Endothelial cell of hepatic sinusoid (primary cell): ENCODE measurements around the gene DNAJC11.
"Not testable (repeated sequence)": the region's sequence is repeated elsewhere in the genome, so short reads cannot be mapped to it uniquely, and the experiment has no call there.

Experiments used
- in situ Hi-C: cut with HindIII; loops from 2 replicates; pipeline ENCODE4 v1.10.0; 2017; ENCODE audit warnings: low sequenced_read_pairs

DNAJC11 gene

GRCh38 chr1:6658359-6659060, 43.1 kb downstream of the DNAJC11 start:
- in situ Hi-C loops, result no loop called here

DNA sequence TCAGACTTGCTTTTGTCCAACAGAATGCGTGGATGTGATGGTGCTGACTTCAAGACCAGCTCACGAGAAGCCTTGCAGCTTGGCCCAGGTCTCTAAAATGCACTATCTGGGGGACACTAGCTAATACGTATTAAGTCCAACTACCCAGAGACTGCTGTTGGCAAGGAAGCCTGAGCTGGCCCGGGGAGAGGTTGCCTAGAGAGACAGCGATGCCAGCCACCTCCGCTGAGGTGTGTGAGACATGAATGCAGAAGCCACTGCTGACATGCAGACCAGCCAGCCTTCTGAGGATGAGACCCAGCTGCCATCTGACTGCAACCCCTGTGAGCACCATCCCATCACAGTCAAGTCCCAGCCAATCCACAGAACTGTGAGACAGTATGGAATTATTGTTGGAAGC, 44.5 kb downstream of the DNAJC11 start:
- in situ Hi-C loops, result no loop called here

GRCh38 chr1:6653436-6654290, 48.0 kb downstream of the DNAJC11 start:
- in situ Hi-C loops, result no loop called here

DNA sequence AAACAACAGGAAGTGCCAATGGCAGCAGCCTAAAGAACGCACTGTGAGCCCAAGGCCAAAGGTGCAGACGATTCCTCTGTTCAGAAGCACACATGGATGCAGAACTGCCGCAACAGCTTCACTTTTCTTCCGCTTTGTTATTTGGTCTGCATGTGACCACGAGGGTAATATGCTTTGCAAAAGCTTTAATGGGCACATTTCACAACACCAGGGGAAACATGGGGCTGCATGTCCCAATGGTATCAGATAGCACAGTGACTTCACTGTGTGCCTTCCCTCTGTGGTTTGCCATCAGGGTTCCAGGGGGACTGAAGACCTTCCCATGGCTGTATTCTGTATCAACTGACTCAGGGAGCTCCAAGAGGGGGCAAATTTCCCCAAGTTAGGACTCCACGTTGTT, 48.6 kb downstream of the DNAJC11 start:
- in situ Hi-C loops, result no loop called here

DNA sequence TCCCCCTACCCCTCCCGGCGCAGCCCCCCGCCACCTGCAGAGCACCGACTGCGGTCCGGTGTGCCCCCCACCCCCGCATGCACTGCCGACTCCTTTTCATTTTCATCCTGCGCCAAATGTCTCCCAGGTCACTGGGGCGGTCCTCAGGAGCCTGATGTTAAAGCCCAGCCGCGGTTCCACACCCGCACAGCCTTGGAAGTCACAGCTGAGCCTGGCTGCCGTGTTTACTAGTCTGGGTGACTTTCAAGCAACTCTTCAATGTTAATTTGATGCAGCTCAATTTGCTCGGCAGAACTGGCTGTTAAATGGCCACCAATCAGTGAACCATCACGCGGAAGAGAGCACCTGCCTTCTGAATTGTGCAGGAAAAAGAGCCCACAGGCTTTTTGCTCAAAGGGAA, 49.7 kb downstream of the DNAJC11 start:
- in situ Hi-C loops, result no loop called here

DNA sequence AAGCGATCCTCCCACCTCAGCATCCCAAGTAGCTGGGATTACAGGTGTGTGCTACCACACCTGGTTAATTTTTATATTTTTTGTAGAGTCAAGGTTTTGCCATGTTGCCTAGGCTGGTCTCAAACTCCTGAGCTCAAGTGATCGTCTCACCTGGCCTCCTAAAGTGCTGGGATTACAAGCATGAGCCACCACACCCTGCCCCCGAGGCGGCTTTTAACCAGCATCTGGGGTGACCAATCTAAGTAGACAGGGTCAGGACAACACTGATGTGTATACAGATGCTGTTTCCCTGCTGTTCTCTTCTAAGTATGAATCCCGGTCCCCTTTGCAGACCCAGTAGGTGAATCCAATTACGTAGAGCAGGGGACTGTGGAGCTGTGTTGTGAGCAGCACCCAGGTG, 53.1 kb downstream of the DNAJC11 start:
- in situ Hi-C loops, result no loop called here

DNA sequence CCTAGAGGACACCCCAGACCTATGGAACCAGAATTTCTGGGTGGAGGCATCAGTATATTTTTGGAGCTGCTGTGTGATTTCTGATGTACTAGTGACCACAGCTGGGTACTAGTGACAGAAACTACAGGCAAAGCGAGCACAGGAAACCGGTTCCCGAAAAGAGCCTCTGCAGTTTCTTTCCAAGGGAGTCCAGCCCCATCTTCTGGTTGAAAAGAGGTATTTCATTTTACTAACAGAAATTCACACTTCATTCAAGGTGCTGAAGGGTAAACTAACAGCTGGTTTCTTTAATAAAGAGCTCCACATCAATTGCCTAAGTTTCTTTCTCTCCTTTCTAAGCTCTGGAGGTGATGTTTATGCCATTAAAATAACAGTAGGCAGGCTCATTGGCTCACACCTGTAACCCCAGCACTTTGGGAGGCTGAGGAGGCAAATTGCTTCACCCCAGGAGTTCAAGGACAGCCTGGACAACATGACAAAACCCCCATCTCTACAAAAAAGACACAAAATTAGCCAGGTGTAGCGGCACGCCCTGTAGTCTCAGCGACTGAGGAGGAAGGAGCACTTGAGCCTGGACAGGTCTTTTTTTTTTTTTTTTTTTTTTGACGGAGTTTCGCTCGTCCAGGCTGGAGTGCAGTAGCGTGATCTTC, 55.0 kb downstream of the DNAJC11 start:
- in situ Hi-C loops, result no loop called here

GRCh38 chr1:6645018-6645417, 56.6 kb downstream of the DNAJC11 start:
- in situ Hi-C loops, result no loop called here

- in situ Hi-C loops, result not testable (repeated sequence)
Measured at GRCh38 chr1:6640867-6641266, 60.7 kb downstream of the DNAJC11 start.

GRCh38 chr1:6638226-6638625, 63.4 kb downstream of the DNAJC11 start:
- in situ Hi-C loops, result no loop called here

DNA sequence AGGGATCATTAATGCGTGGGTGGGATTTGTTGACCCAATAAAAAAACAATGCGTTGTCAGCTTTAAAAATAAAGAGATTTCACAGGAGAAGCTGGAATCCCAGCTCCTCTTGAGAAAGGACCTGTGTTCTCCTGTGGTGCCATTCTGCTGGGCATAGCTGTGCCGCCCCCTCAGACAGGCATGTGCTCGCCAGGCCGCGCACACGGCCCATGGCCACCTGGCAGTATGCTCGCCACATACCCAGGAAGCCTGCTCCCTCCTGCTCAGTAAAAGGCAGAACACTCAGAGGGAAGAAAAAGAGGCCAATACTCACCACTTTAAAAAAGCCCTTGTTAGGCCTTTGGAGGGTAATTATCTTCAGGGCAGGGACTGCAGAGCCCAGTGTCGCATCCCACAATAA, 63.8 kb downstream of the DNAJC11 start:
- in situ Hi-C loops, result no loop called here

DNA sequence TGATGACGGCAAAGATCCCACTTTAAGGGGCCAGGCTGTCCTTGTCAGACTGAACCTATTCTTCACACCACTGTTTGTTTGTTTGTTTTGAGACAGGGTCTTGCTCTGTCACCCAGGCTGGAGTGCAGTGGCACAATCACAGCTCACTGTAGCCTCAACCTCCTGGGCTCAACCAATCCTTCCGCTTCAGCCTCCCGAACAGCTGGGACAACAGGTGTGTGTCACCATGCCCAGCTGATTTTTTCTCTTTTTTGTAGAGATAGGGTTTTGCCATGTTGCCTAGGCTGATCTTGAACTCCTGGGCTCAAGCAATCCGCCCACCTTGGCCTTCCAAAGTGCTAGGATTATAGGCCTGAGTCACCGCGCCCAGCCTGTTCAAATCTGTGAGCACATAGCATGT, 64.8 kb downstream of the DNAJC11 start:
- in situ Hi-C loops, result not testable (repeated sequence)

DNA sequence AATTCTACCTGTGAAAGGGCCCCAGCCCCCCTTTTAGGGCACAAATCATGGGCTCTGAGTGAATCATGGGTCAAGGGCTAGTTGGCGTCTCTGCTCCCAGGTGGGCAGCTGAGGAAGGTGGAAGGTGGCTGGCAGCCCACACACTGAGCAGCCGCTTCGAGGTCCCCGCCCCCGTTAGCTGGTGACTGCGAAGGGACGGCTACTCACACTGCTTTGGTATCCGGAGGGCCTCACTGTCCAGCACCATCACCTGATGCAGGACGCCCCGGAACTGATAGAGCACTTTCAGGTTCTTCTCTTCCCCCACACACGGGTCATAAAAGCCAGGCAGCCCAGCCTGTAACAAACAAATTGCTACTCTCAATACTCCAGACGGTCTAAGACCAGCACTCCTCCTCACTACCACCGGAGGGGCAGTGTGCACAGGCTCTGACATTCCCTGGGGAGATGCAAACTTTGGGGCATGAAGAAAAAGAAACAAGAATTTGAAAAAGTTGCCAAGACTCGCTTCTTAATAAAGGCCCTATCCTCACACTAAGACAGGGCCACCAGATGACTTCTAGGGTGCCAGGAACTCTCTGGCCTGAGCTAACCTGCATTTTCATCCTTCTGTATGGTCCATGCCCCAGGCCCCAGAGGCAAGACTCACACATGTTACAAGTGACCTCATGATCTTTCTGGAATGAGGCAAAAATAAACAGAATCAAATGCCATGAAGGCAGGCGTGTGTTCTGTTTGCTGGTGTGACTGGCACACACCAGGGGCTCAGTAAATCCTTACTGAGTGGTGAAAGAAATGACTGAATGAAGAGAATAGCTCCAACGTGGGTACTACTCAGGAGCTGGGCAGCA, 65.5 kb downstream of the DNAJC11 start:
- in situ Hi-C loops, result no loop called here

DNA sequence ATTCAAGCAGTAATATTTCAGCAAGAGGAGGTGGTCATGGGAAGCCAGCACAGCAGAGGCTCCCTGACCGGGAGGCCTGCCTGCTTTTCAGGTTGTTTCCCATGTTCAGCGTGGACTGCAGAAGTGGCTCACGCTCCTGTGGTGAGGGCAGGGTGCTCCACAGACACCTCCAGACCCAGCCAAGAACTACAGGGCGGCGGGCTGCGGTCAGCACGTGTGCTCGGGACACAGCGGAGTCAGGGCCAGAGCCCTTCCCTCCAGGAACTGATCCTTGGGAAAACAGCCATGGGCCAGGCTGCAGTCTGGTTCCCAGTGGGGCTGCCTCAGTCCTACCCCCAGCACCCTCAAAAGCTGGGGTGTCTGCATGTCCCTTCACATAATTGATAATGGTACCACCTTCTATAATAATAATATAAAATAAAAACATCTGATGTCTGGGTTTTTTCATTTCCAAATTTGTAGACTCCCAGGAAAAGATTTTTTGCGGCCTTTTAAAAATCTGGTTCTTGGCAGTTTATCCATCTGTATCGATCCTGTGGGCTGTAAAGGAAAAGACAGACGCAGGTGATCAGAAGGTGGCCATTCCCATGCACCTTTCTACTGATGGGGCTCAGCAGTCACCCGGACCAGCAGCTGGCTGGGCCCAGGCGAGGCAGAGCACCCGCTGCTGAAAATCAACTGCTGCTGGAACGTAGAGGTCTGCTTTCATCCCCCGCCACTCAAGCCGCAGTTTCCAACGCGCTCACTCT, 66.3 kb downstream of the DNAJC11 start:
- in situ Hi-C loops, result no loop called here

- in situ Hi-C loops, result no loop called here
Measured at GRCh38 chr1:6634371-6635052, 67.1 kb downstream of the DNAJC11 start.

- in situ Hi-C loops, result no loop called here
Measured at GRCh38 chr1:6632588-6633514, 68.8 kb downstream of the DNAJC11 start.

GRCh38 chr1:6631058-6631457, 70.6 kb downstream of the DNAJC11 start:
- in situ Hi-C loops, result no loop called here

- in situ Hi-C loops, result no loop called here
Measured at GRCh38 chr1:6630027-6630426, 71.6 kb downstream of the DNAJC11 start.
